HEK293T (cell line): ENCODE results near the gene SIGLEC5.
A peak's percentile ranks its signal among the peaks of the same experiment; 100 is the strongest.

Experiments
- CTCF ChIA-PET: fragments of 350-600 bp; formaldehyde crosslinking; extraction: SDS; loops from one replicate; lab custom pipeline; 2021; ENCODE audit warnings: antibody characterized with exemption, inconsistent platforms; lab: Yijun Ruan, JAX
- POLR2A ChIA-PET: fragments of 350-600 bp; formaldehyde crosslinking; extraction: SDS; loops from one replicate; lab custom pipeline; 2020; ENCODE audit warnings: antibody characterized with exemption, inconsistent platforms; lab: Yijun Ruan, JAX
- DNase-seq: peaks from one replicate; pipeline ENCODE4 v3.0.0; 2012; ENCODE audit warnings: mixed read lengths; ENCODE audit errors: extremely low spot score
- ARNT ChIP-seq: fragments of 450-650 bp; IDR thresholded peaks from 2 replicates; pipeline ENCODE4 v1.6.1; 2017; ENCODE audit warnings: mild to moderate bottlenecking
- BHLHE40 ChIP-seq: fragments of 450-650 bp; IDR thresholded peaks from 2 replicates; pipeline ENCODE4 v1.6.1; 2016; ENCODE audit warnings: mild to moderate bottlenecking, moderate library complexity, borderline replicate concordance
- CTBP1 ChIP-seq: fragments of 450-650 bp; IDR thresholded peaks from 2 replicates; pipeline ENCODE4 v1.6.1; 2016; ENCODE audit warnings: borderline replicate concordance
- ELF4 ChIP-seq: fragments of 450-650 bp; IDR thresholded peaks from 2 replicates; pipeline ENCODE4 v1.6.1; 2017; ENCODE audit warnings: antibody characterized with exemption
- FOXA1 ChIP-seq: fragments of 450-650 bp; IDR thresholded peaks from 2 replicates; pipeline ENCODE4 v1.6.1; 2016; ENCODE audit warnings: mild to moderate bottlenecking
- FOXK2 ChIP-seq: fragments of 450-650 bp; IDR thresholded peaks from 2 replicates; pipeline ENCODE4 v1.6.1; 2016; ENCODE audit warnings: mild to moderate bottlenecking
- FOXM1 ChIP-seq: fragments of 450-650 bp; IDR thresholded peaks from 2 replicates; pipeline ENCODE4 v1.6.1; 2017; ENCODE audit warnings: mild to moderate bottlenecking, borderline replicate concordance
- HDGF ChIP-seq: fragments of 450-650 bp; IDR thresholded peaks from 2 replicates; pipeline ENCODE4 v1.6.1; 2017; ENCODE audit warnings: antibody characterized with exemption, borderline replicate concordance
- L3MBTL2 ChIP-seq: fragments of 450-650 bp; conservative IDR thresholded peaks from 2 replicates; pipeline ENCODE4 v1.6.1; 2016; ENCODE audit warnings: mild to moderate bottlenecking
- LEF1 ChIP-seq: fragments of 450-650 bp; IDR thresholded peaks from 2 replicates; pipeline ENCODE4 v1.6.1; 2017; ENCODE audit warnings: mild to moderate bottlenecking, borderline replicate concordance
- NFRKB ChIP-seq: fragments of 450-650 bp; IDR thresholded peaks from 2 replicates; pipeline ENCODE4 v1.6.1; 2016; ENCODE audit warnings: mild to moderate bottlenecking, moderate library complexity
- PKNOX1 ChIP-seq: fragments of 450-650 bp; IDR thresholded peaks from 2 replicates; pipeline ENCODE4 v1.6.1; 2016
- SP1 ChIP-seq: fragments of 450-650 bp; IDR thresholded peaks from 2 replicates; pipeline ENCODE4 v1.6.1; 2017
- SUZ12 ChIP-seq: fragments of 450-650 bp; IDR thresholded peaks from 2 replicates; pipeline ENCODE4 v1.6.1; 2016; ENCODE audit warnings: mild to moderate bottlenecking
- TARDBP ChIP-seq: fragments of 450-650 bp; IDR thresholded peaks from 2 replicates; pipeline ENCODE4 v1.6.1; 2016
- ZNF384 ChIP-seq: fragments of 450-650 bp; IDR thresholded peaks from 2 replicates; pipeline ENCODE4 v1.6.1; 2016

Gene SIGLEC5

GRCh38 chr19:51593969-51594773 lies 36.0 kb downstream of the SIGLEC5 start:
- CTCF ChIA-PET = no interaction called here
- peak; percentile 97 for DNase-seq
- TF ChIP-seq ELF4 (peak; percentile 51), BHLHE40 (no peak), L3MBTL2 (peak; percentile 59), SUZ12 (peak; percentile 80), FOXA1 (no peak)
- POLR2A ChIA-PET = interaction anchor here (0.6 to 1.6 kb wide), 5 partner anchors 9 to 227 kb away, joined by 3 to 8 read pairs (median 4); partner anchors contain the start of gene ZNF175

GRCh38 chr19:51593138-51593890 lies 36.9 kb downstream of the SIGLEC5 start:
- CTCF ChIA-PET = no interaction called here
- POLR2A ChIA-PET = interaction anchor here (0.6 to 1.6 kb wide), 3 partner anchors 9 to 226 kb away, joined by 3 to 8 read pairs (median 5); partner anchors contain the start of gene ZNF175
- no peak for DNase-seq
- TF ChIP-seq BHLHE40 = no peak
- no peak for TF ChIP-seq ELF4

DNA sequence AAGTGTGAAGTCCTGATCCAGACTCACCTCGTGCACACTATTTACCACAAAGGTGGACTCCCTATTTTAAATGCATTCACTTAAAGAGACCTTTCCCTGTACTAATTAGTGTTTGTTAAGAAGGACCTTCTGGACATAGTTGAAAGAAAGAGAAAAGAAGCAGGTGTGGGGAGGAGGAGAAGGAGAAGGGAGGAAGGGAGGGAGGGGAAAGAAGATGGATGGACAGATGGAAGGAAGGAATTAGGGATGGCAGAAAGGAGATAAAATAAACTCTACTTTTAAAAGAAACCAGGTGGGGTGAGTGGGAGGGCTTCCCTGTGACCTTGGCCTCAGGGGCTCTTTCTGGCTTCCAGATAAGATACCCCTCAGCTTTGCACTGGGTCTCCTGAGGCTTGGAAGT lies 37.7 kb downstream of the SIGLEC5 start:
- TF ChIP-seq HDGF (no peak), TARDBP (no peak), SUZ12 (no peak), ARNT (no peak), FOXK2 (no peak), L3MBTL2 (no peak), BHLHE40 (no peak), ZNF384 (no peak), FOXA1 (no peak), LEF1 (no peak), NFRKB (no peak), FOXM1 (no peak), CTBP1 (no peak), ELF4 (no peak), PKNOX1 (no peak), SP1 (no peak)
- no peak for DNase-seq
- CTCF ChIA-PET = no interaction called here
- POLR2A ChIA-PET = no interaction called here

- TF ChIP-seq NFRKB (no peak), FOXA1 (no peak), SP1 (no peak), TARDBP (no peak), HDGF (no peak), L3MBTL2 (no peak)
- ChIA-PET CTCF (no interaction called here), POLR2A (no interaction called here)
- no peak for DNase-seq
Measured at GRCh38 chr19:51590441-51590840, 39.8 kb downstream of the SIGLEC5 start.

GRCh38 chr19:51589511-51589910 lies 40.7 kb downstream of the SIGLEC5 start:
- CTCF ChIA-PET = no interaction called here
- POLR2A ChIA-PET = no interaction called here
- no peak for DNase-seq
- no peak for TF ChIP-seq LEF1
- TF ChIP-seq HDGF = no peak
- no peak for TF ChIP-seq L3MBTL2
- TF ChIP-seq CTBP1 = no peak
- no peak for TF ChIP-seq TARDBP
- no peak for TF ChIP-seq FOXK2
- no peak for TF ChIP-seq SP1

DNA sequence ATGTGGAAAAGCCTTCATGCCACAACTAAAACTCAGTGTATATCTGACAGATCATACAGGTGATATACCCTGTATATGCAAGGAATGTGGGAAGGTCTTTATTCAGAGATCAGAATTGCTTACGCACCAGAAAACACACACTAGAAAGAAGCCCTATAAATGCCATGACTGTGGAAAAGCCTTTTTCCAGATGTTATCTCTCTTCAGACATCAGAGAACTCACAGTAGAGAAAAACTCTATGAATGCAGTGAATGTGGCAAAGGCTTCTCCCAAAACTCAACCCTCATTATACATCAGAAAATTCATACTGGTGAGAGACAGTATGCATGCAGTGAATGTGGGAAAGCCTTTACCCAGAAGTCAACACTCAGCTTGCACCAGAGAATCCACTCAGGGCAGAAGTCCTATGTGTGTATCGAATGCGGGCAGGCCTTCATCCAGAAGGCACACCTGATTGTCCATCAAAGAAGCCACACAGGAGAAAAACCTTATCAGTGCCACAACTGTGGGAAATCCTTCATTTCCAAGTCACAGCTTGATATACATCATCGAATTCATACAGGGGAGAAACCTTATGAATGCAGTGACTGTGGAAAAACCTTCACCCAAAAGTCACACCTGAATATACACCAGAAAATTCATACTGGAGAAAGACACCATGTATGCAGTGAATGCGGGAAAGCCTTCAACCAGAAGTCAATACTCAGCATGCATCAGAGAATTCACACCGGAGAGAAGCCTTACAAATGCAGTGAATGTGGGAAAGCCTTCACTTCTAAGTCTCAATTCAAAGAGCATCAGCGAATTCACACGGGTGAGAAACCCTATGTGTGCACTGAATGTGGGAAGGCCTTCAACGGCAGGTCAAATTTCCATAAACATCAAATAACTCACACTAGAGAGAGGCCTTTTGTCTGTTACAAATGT lies 42.7 kb downstream of the SIGLEC5 start:
- ChIA-PET POLR2A (no interaction called here), CTCF (no interaction called here)
- no peak for DNase-seq
- TF ChIP-seq TARDBP (no peak), HDGF (no peak), NFRKB (no peak), BHLHE40 (no peak), LEF1 (no peak), SP1 (no peak), L3MBTL2 (no peak), PKNOX1 (no peak), SUZ12 (no peak), FOXM1 (no peak), FOXA1 (no peak), ZNF384 (no peak), ELF4 (no peak)
